Endothelial cell of umbilical vein (primary cell): Measurements from ENCODE around the gene ZNF341. TPM values are rescaled to one million over a fixed set of nuclear protein-coding genes. Genes with fewer than 3 reads are reported as not detected.

Source experiments
- BruUV-seq: library from RNA; stranded (reverse); fragments of 400-500 nt; replicated peaks from 2 replicates; lab custom pipeline; 2021; lab: Mats Ljungman, UMichigan
- CTCF ChIA-PET: fragments of 300-600, 350-600 bp; sonication (Branson Sonifier 250); formaldehyde crosslinking; loops from one replicate; lab custom pipeline; 2021; ENCODE audit warnings: antibody characterized with exemption, inconsistent platforms; lab: Charles Lee
- POLR2A ChIA-PET: fragments of 300-600, 350-600 bp; sonication (Branson Sonifier 250); formaldehyde crosslinking; loops from one replicate; lab custom pipeline; 2021; ENCODE audit warnings: antibody characterized with exemption, inconsistent platforms; lab: Charles Lee
- DNase-seq: peaks from one replicate; pipeline ENCODE4 v3.0.0-alpha.2; 2011; ENCODE audit warnings: low read depth, low spot score
- FAIRE-seq: peaks from 2 replicates; lab custom pipeline; 2011; peaks lifted over from hg19 to GRCh38; lab: Jason Lieb, UNC
- H2AFZ ChIP-seq: 2 replicates; pipeline ENCODE4 v1.6.0; 2012; ENCODE audit warnings: low read depth, low read length, control low read depth, inconsistent platforms
- H3K27ac ChIP-seq: 2 replicates; pipeline ENCODE4 v1.5.1; 2011; ENCODE audit warnings: low read depth, mild to moderate bottlenecking, control low read depth, low read length, moderate library complexity; ENCODE audit not compliant: insufficient read depth
- H3K27me3 ChIP-seq, 2 experiments: 2 replicates each; pipeline versions ENCODE4 v1.6.0 to v1.6.1; 2011; ENCODE audit warnings: low read length in 2 of 2, mixed read lengths in 1 of 2; ENCODE audit not compliant: control insufficient read depth in 2 of 2, insufficient read depth in 2 of 2
- H3K36me3 ChIP-seq, 2 experiments: 2 replicates in 1 of 2; 3 replicates in 1 of 2; pipeline ENCODE4 v1.5.1; 2011; ENCODE audit warnings: low read length in 2 of 2, mild to moderate bottlenecking in 1 of 2, moderate library complexity in 1 of 2; ENCODE audit not compliant: control insufficient read depth in 2 of 2, insufficient read depth in 2 of 2; ENCODE audit errors: extremely low read depth in 1 of 2
- H3K4me1 ChIP-seq: 3 replicates; pipeline ENCODE4 v1.5.1; 2011; ENCODE audit warnings: mild to moderate bottlenecking, low read length; ENCODE audit not compliant: control insufficient read depth, insufficient read depth; ENCODE audit errors: extremely low read depth
- H3K4me2 ChIP-seq: 2 replicates; pipeline ENCODE4 v1.6.1; 2011; ENCODE audit warnings: low read length, control low read depth, mixed read lengths; ENCODE audit not compliant: insufficient read depth
- H3K4me3 ChIP-seq, 3 experiments: fragments of 200-600 bp in 1 of 3; sonication (generic), shearing (Covaris generic) in 1 of 3; replicated peaks in 1 of 3; 2 replicates each; pipeline ENCODE4 v1.5.1; 2011 to 2016; ENCODE audit warnings: control low read depth in 3 of 3, low read length in 3 of 3, mild to moderate bottlenecking in 2 of 3, inconsistent platforms in 1 of 3, low read depth in 1 of 3, moderate library complexity in 1 of 3; ENCODE audit not compliant: insufficient read depth in 1 of 3
- H3K79me2 ChIP-seq: 2 replicates; pipeline ENCODE4 v1.6.0; 2012; ENCODE audit warnings: low read length, inconsistent platforms; ENCODE audit not compliant: control insufficient read depth, insufficient read depth
- H3K9ac ChIP-seq: replicated peaks from 2 replicates; pipeline ENCODE3; 2011; ENCODE audit warnings: low read length, control low read depth; ENCODE audit not compliant: insufficient read depth; ENCODE audit errors: extremely low read depth
- H3K9me1 ChIP-seq: replicated peaks from 3 replicates; pipeline ENCODE4 v1.6.0; 2011; ENCODE audit warnings: mild to moderate bottlenecking, low read length; ENCODE audit not compliant: control insufficient read depth, insufficient read depth; ENCODE audit errors: extremely low read depth
- H3K9me3 ChIP-seq: replicated peaks from 2 replicates; pipeline ENCODE4 v1.5.1; 2012; ENCODE audit warnings: low read length, inconsistent platforms; ENCODE audit not compliant: control insufficient read depth, insufficient read depth
- H4K20me1 ChIP-seq: replicated peaks from 2 replicates; pipeline ENCODE3; 2011; ENCODE audit warnings: mild to moderate bottlenecking, low read length; ENCODE audit not compliant: control insufficient read depth, insufficient read depth; ENCODE audit errors: extremely low read depth
- CTCF ChIP-seq, 2 donors: IDR thresholded peaks; 1 replicate in 1 of 2; 2 replicates in 1 of 2; pipeline ENCODE4 v1.5.1; 2011; ENCODE audit warnings: low read length in 2 of 2, mild to moderate bottlenecking in 2 of 2, moderate library complexity in 2 of 2, control low read depth in 1 of 2, inconsistent platforms in 1 of 2, low read depth in 1 of 2; ENCODE audit not compliant: insufficient read depth in 1 of 2; ENCODE audit errors: extremely low read depth in 1 of 2
- EZH2 ChIP-seq: IDR thresholded peaks from 2 replicates; pipeline ENCODE4 v1.6.1; 2012; ENCODE audit warnings: borderline replicate concordance, low read depth, mild to moderate bottlenecking, moderate library complexity, low read length, inconsistent platforms; ENCODE audit not compliant: severe bottlenecking
- FOS ChIP-seq: IDR thresholded peaks from 2 replicates; pipeline ENCODE4 v1.6.1; 2011; ENCODE audit warnings: mild to moderate bottlenecking, low read length, moderate library complexity, borderline replicate concordance; ENCODE audit not compliant: insufficient read depth
- GATA2 ChIP-seq: IDR thresholded peaks from 2 replicates; pipeline ENCODE4 v1.7.0; 2011; ENCODE audit warnings: low read depth, mild to moderate bottlenecking, moderate library complexity, mixed read lengths, low read length; ENCODE audit not compliant: insufficient read length, insufficient read depth
- JUN ChIP-seq: IDR thresholded peaks from 2 replicates; pipeline ENCODE4 v1.6.1; 2011; ENCODE audit warnings: borderline replicate concordance, low read depth; ENCODE audit not compliant: insufficient read length, insufficient read depth
- MAX ChIP-seq: IDR thresholded peaks from 2 replicates; pipeline ENCODE4 v1.6.1; 2011; ENCODE audit not compliant: insufficient read depth, insufficient read length
- MYC ChIP-seq: IDR thresholded peaks from one replicate; pipeline ENCODE4 v1.6.1; 2011; ENCODE audit warnings: mild to moderate bottlenecking, low read depth, low read length
- POLR2A ChIP-seq: IDR thresholded peaks from 2 replicates; pipeline ENCODE4 v1.6.1; 2012; ENCODE audit warnings: low read depth, mild to moderate bottlenecking, control low read depth, low read length
- POLR2AphosphoS5 ChIP-seq: IDR thresholded peaks from 2 replicates; pipeline ENCODE4 v1.6.1; 2012; ENCODE audit warnings: low read depth, mild to moderate bottlenecking, control low read depth, low read length, moderate library complexity; ENCODE audit not compliant: insufficient read depth
- dilution Hi-C: fragments of 300-500 bp; cut with MboI; formaldehyde crosslinking; loops from one replicate; pipeline ENCODE4 v1.15.0; 2019; ENCODE audit warnings: low sequenced_read_pairs; ENCODE audit not compliant: extremely low pct_ligation_motif_present
- intact Hi-C: fragments of 100-400 bp; cut with micrococcal nuclease; formaldehyde crosslinking; loops from one replicate; pipeline ENCODE4 v1.10.0; 2022
- polyA plus RNA-seq, 4 experiments: library from polyadenylated mRNA; depleted of rRNA in 3 of 4; stranded (reverse) in 3 of 4; unstranded in 1 of 4; fragments of >200 nt; gene quantifications; 2 replicates each; pipeline versions ENCODE4 v1.2.1 to v1.2.3, GENCODE V29; 2011 to 2012; ENCODE audit warnings: missing spikeins in 1 of 4
- total RNA-seq: library from RNA; stranded (reverse); gene quantifications from 2 replicates; pipeline ENCODE4 v1.2.3, GENCODE V29; 2021

ZNF341 gene
- total and polyA plus RNA-seq, 2 donors (not counting 3 experiments of a cell fraction or from before 2014, with no cell fraction given), result 4.9 TPM

DNA sequence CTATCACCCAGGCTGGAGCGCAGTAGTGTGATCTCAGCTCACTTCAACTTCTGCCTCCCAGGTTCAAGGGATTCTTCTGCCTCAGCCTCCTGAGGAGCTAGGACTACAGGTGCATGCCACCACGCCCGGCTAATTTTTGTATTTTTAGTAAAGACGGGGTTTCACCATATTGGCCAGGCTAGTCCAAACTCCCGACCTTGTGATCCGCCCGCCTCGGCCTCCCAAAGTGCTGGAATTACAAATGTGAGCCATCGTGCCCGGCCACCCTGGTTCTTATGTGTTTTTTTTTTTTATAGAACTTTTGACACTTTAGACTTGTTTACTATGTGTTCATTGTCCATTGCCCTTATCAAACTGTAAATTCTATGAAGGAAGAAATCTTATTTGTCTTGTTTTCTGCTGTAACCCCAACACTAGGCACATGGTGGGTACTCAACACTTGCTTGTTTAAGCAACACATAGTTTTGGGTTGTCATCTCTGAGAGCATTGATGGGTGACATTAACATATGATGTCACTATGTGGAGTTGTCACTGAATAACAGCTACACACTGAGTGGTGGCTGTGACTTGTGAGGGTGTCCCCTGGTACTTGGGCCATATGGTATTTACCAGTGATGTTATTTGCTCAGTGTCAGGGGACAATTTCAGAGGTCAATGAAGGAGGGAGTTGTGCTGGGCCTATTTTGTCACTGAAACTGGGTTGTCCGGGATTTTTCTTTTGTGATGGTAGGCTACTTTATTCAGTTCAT is 10.2 kb upstream of the ZNF341 start:
- no TSS peak for BruUV-seq
- H3K27ac ChIP-seq, result no peak overlapping the region
- no peaks in the 10 kb centered on the region for H3K9me1 ChIP-seq
- H3K4me2 ChIP-seq, result no peak overlapping the region
- no peak overlapping the region for H2AFZ ChIP-seq
- POLR2A ChIA-PET, result no interaction called here
- intact Hi-C loops (no loop called here), dilution Hi-C loops (no loop called here)
- no peak for DNase-seq
- no peaks in the 10 kb centered on the region for H3K27me3 ChIP-seq
- FAIRE-seq, result no peak
- peaks cover 2% of the 10 kb centered on the region for H3K4me1 ChIP-seq
- no peaks in the 10 kb centered on the region for H3K9me3 ChIP-seq
- no peaks in the 10 kb centered on the region for H4K20me1 ChIP-seq
- H3K79me2 ChIP-seq, result no peaks in the 10 kb centered on the region
- TF ChIP-seq POLR2AphosphoS5 (no peak), CTCF (IDR thresholded peaks at IDR 0.05; ENCODE audit: extremely low read depth in 1 of 2, insufficient read depth in 1 of 2, low read depth in 1 of 2, low read length in 2 of 2) (no peak), EZH2 (no peak), JUN (no peak), MYC (no peak), POLR2A (no peak), MAX (no peak), GATA2 (no peak), FOS (no peak)
- no peak overlapping the region for H3K4me3 ChIP-seq
- CTCF ChIA-PET, result interaction anchor here (1.5 to 2.5 kb wide), 2 partner anchors 11 to 54 kb away, joined by 4 to 9 read pairs; partner anchors contain the start of gene ZNF341
- H3K9ac ChIP-seq, result no peak overlapping the region
- H3K36me3 ChIP-seq, result no peaks in the 10 kb centered on the region
